LNCaP clone FGC (cell line): ENCODE measurements around the gene VAPA.

Experiments used
- DNase-seq: peaks from one replicate; pipeline ENCODE4 v3.0.0-alpha.2; 2011; ENCODE audit warnings: low read depth
- H3K4me3 ChIP-seq: 2 replicates; pipeline ENCODE4 v1.5.1; 2011; ENCODE audit warnings: mild to moderate bottlenecking, low read depth, low read length, control low read depth
- CTCF ChIP-seq: IDR thresholded peaks from 2 replicates; pipeline ENCODE4 v1.5.1; 2012; ENCODE audit warnings: mild to moderate bottlenecking; ENCODE audit not compliant: control insufficient read depth, insufficient read depth; ENCODE audit errors: extremely low read depth

The VAPA gene

GRCh38 chr18:9973470-9973869, 59.7 kb downstream of the VAPA start:
- TF ChIP-seq CTCF: no peak
- no peak for DNase-seq

GRCh38 chr18:9974279-9974915, 60.6 kb downstream of the VAPA start:
- no peak for TF ChIP-seq CTCF
- no peak for DNase-seq

More at GRCh38 chr18:9973470-9973869, 59.7 kb downstream of the VAPA start:
- no peak overlapping the region for H3K4me3 ChIP-seq

GRCh38 chr18:9975658-9976057, 61.8 kb downstream of the VAPA start:
- H3K4me3 ChIP-seq: no peak overlapping the region
- TF ChIP-seq CTCF: no peak
- no peak for DNase-seq

More at GRCh38 chr18:9974279-9974915, 60.6 kb downstream of the VAPA start:
- no peak overlapping the region for H3K4me3 ChIP-seq

GRCh38 chr18:9982711-9983110, 68.9 kb downstream of the VAPA start:
- no peak for TF ChIP-seq CTCF
- no peak for DNase-seq
- no peak overlapping the region for H3K4me3 ChIP-seq

GRCh38 chr18:9984080-9984479, 70.3 kb downstream of the VAPA start:
- no peak for TF ChIP-seq CTCF
- no peak overlapping the region for H3K4me3 ChIP-seq
- no peak for DNase-seq

- no peak for DNase-seq
- H3K4me3 ChIP-seq: no peak overlapping the region
- TF ChIP-seq CTCF: no peak
Observed at GRCh38 chr18:9985641-9986040, 71.8 kb downstream of the VAPA start.
